ENCODE results near the gene MARF1. TPM values are rescaled to one million over a fixed set of nuclear protein-coding genes. Genes with fewer than 3 reads are reported as not detected.
"Not testable (repeated sequence)": the region's sequence is repeated elsewhere in the genome, so short reads cannot be mapped to it uniquely, and the experiment has no call there.

Gene MARF1
- total and polyA plus RNA-seq, 3 donors from 2014 or later = 30.9 to 57.9 (median 49.7) TPM

DNA sequence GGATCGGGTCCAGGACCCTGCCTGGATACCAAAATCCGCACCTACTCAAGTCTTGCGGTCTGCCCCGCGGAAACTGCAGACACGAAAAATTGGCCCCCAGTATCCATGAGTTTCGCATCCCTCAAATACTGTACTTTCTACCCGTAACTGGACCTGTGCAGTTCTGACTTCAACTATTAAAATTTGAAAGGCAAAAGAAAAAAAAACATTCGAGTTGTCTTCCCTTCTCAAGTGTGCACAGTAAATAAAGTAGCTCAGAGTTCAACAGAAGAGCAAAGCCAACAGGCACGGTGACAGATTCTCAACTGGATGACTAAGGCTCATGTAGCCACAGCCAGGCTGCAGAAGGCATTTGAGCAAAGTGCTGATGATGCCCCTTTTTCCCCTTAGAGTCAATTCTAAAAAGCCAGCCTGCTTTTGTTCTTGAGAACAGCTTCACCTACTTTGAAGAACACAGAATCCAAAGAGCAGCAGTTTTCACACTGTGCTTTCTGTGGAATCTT is 32.5 kb downstream of the MARF1 start:
- no peak for DNase-seq
- Histone ChIP-seq H3K27ac (no peak overlapping the region), H3K4me3 (no peak overlapping the region), H3K4me1 (peaks cover 8% of the 10 kb centered on the region), H3K27me3 (no peaks in the 10 kb centered on the region), H3K36me3 (ENCODE audit: low read depth, missing control alignments) (no peaks in the 10 kb centered on the region), H3K9me3 (no peaks in the 10 kb centered on the region)
- TF ChIP-seq CTCF (IDR thresholded peaks at IDR 0.05) = no peak
- no peak for TF ChIP-seq POLR2A (IDR thresholded peaks at IDR 0.05)
- WGBS, 2 donors = 95 to 96% methylated on average over 10 of the region's 10 CpGs
- intact Hi-C loops (cut with DNase I; ENCODE audit: low total_unique reads) = no loop called here

GRCh38 chr16:15609286-15609649 is 33.7 kb downstream of the MARF1 start:
- Histone ChIP-seq H3K36me3 (ENCODE audit: low read depth, missing control alignments) (no peaks in the 10 kb centered on the region), H3K9me3 (no peaks in the 10 kb centered on the region), H3K27ac (no peak overlapping the region), H3K4me1 (peaks cover 8% of the 10 kb centered on the region), H3K4me3 (no peak overlapping the region), H3K27me3 (no peaks in the 10 kb centered on the region)
- WGBS, 2 donors = 94 to 95% methylated on average over 6 of the region's 6 CpGs
- intact Hi-C loops (cut with DNase I; ENCODE audit: low total_unique reads) = no loop called here
- no peak for DNase-seq
- TF ChIP-seq CTCF (IDR thresholded peaks at IDR 0.05) (no peak), POLR2A (IDR thresholded peaks at IDR 0.05) (no peak)

GRCh38 chr16:15608398-15609285 is 34.3 kb downstream of the MARF1 start:
- WGBS, 2 donors = 86 to 90% methylated on average over 19 of the region's 19 CpGs
- H3K27ac ChIP-seq = peak overlapping the region; percentile 3 to 76

GRCh38 chr16:15607700-15608396 is 35.1 kb downstream of the MARF1 start:
- H3K27me3 ChIP-seq = no peaks in the 10 kb centered on the region
- no peaks in the 10 kb centered on the region for H3K9me3 ChIP-seq
- no peak for TF ChIP-seq CTCF (IDR thresholded peaks at IDR 0.05)
- TF ChIP-seq POLR2A (IDR thresholded peaks at IDR 0.05) = no peak
- no peaks in the 10 kb centered on the region for H3K36me3 ChIP-seq (ENCODE audit: low read depth, missing control alignments)
- intact Hi-C loops (cut with DNase I; ENCODE audit: low total_unique reads) = no loop called here
- DNase-seq = peak; percentile 81
- peak overlapping the region; percentile 36 to 76 for H3K27ac ChIP-seq
- H3K4me1 ChIP-seq = peaks cover 8% of the 10 kb centered on the region
- H3K4me3 ChIP-seq = no peak overlapping the region
- WGBS, 2 donors = 54 to 63% methylated on average over 11 to 13 of the region's 13 CpGs

More at GRCh38 chr16:15608398-15609285, 34.3 kb downstream of the MARF1 start:
- no peak for TF ChIP-seq POLR2A (IDR thresholded peaks at IDR 0.05)
- TF ChIP-seq CTCF (IDR thresholded peaks at IDR 0.05) = no peak
- Histone ChIP-seq H3K27me3 (no peaks in the 10 kb centered on the region), H3K4me3 (no peak overlapping the region), H3K9me3 (no peaks in the 10 kb centered on the region), H3K4me1 (peaks cover 8% of the 10 kb centered on the region), H3K36me3 (ENCODE audit: low read depth, missing control alignments) (no peaks in the 10 kb centered on the region)
- intact Hi-C loops (cut with DNase I; ENCODE audit: low total_unique reads) = no loop called here
- no peak for DNase-seq

DNA sequence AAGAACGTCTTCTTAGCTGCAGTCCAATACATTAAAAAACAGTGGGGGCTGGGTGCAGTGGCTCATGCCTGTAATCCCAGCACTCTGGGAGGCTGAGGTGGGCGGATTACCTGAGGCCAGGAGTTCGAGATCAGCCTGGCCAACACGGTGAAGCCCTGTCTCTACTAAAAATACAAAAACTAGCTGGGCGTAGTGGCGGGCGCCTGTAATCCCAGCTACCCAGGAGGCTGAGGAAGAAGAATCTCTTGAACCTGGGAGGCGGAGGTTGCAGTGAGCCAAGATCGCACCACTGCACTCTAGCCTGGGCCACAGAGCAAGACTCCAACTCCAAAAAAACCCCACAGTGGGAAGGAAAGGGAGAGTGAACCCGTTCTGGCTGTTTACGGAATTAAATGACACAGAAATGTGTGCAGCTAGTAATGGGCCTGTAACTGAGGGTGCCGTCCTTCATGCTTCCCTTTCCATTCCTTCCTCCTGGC is 35.7 kb downstream of the MARF1 start:
- intact Hi-C loops (cut with DNase I; ENCODE audit: low total_unique reads); H3K36me3 ChIP-seq (ENCODE audit: low read depth, missing control alignments); H3K27me3 ChIP-seq; DNase-seq; H3K9me3 ChIP-seq; H3K4me1 ChIP-seq; H3K4me3 ChIP-seq: not testable (repeated sequence)
- H3K27ac ChIP-seq = peak overlapping the region; percentile 36 to 76
- 76 to 80% methylated on average over 12 of the region's 12 CpGs for WGBS, 2 donors
